SK-N-SH treated with all-trans-retinoic acid at 6 μM for 48 hours (cell line): ENCODE data around the gene MTAP.

Experiments
- ATAC-seq: fragments of 200-7000 bp; cut with Tn5 transposase; 3 replicates; pipeline ENCODE4 v1.9.1; 2020; ENCODE audit warnings: mild to moderate bottlenecking, moderate library complexity
- ARNTL ChIP-seq: fragments of 450-650 bp; formaldehyde crosslinking; IDR thresholded peaks from 2 replicates; pipeline ENCODE4 v1.5.0; 2020; ENCODE audit warnings: low read depth, mild to moderate bottlenecking, moderate library complexity, borderline replicate concordance
- BACH2 ChIP-seq: fragments of 250-450 bp; sonication (Bioruptor Pico); IDR thresholded peaks from 2 replicates; pipeline ENCODE4 v1.9.0; 2021; ENCODE audit warnings: mild to moderate bottlenecking, borderline replicate concordance
- ESRRG ChIP-seq: fragments of 250-450 bp; sonication (Bioruptor Pico); IDR thresholded peaks from 2 replicates; pipeline ENCODE4 v1.6.1; 2021; ENCODE audit warnings: mild to moderate bottlenecking
- GLIS3 ChIP-seq: fragments of 250-450 bp; sonication (Bioruptor Pico); IDR thresholded peaks from 2 replicates; pipeline ENCODE4 v1.5.0; 2020; ENCODE audit warnings: mild to moderate bottlenecking, moderate library complexity
- ISL1 ChIP-seq: fragments of 250-450 bp; sonication (Bioruptor Pico); IDR thresholded peaks from 2 replicates; pipeline ENCODE4 v2.1.2; 2022; ENCODE audit warnings: mild to moderate bottlenecking, moderate library complexity
- OSR1 ChIP-seq: fragments of 250-450 bp; sonication (Bioruptor Pico); IDR thresholded peaks from 2 replicates; pipeline ENCODE4 v1.8.0; 2022; ENCODE audit warnings: moderate library complexity, mild to moderate bottlenecking, inconsistent platforms
- PPARA ChIP-seq: fragments of 250-450 bp; sonication (Bioruptor Pico); IDR thresholded peaks from 2 replicates; pipeline ENCODE4 v1.5.0; 2020; ENCODE audit warnings: mild to moderate bottlenecking, borderline replicate concordance
- RARB ChIP-seq: fragments of 250-450 bp; sonication (Bioruptor Pico); IDR thresholded peaks from 2 replicates; pipeline ENCODE4 v1.8.0; 2021; ENCODE audit warnings: mild to moderate bottlenecking, moderate library complexity
- SNAI2 ChIP-seq: fragments of 250-450 bp; sonication (Bioruptor Pico); IDR thresholded peaks from 2 replicates; pipeline ENCODE4 v1.5.0; 2020; ENCODE audit warnings: mild to moderate bottlenecking, moderate library complexity
- TCF4 ChIP-seq: fragments of 250-450 bp; sonication (Bioruptor Pico); IDR thresholded peaks from 2 replicates; pipeline ENCODE4 v1.8.0; 2021; ENCODE audit warnings: mild to moderate bottlenecking, moderate library complexity, borderline replicate concordance
- TOX ChIP-seq: fragments of 250-450 bp; sonication (Bioruptor Pico); IDR thresholded peaks from 2 replicates; pipeline ENCODE4 v1.8.0; 2021; ENCODE audit warnings: mild to moderate bottlenecking, moderate library complexity, borderline replicate concordance
- ZC3H10 ChIP-seq: fragments of 250-450 bp; sonication (Bioruptor Pico); IDR thresholded peaks from 2 replicates; pipeline ENCODE4 v1.5.1; 2021; ENCODE audit warnings: mild to moderate bottlenecking, moderate library complexity
- ZFP3 ChIP-seq: fragments of 250-450 bp; sonication (Bioruptor Pico); IDR thresholded peaks from 2 replicates; pipeline ENCODE4 v1.5.0; 2020; ENCODE audit warnings: mild to moderate bottlenecking, moderate library complexity
- ZFP30 ChIP-seq: fragments of 450-650 bp; formaldehyde crosslinking; IDR thresholded peaks from 2 replicates; pipeline ENCODE4 v1.5.0; 2022; ENCODE audit warnings: mild to moderate bottlenecking, moderate library complexity
- ZNF565 ChIP-seq: fragments of 450-650 bp; formaldehyde crosslinking; conservative IDR thresholded peaks from 2 replicates; pipeline ENCODE4 v1.5.0; 2020; ENCODE audit warnings: low read depth, mild to moderate bottlenecking, moderate library complexity
- ZNF70 ChIP-seq: fragments of 450-650 bp; formaldehyde crosslinking; IDR thresholded peaks from 2 replicates; pipeline ENCODE4 v1.5.0; 2020; ENCODE audit warnings: mild to moderate bottlenecking, moderate library complexity
- ZNF8 ChIP-seq: fragments of 450-650 bp; formaldehyde crosslinking; IDR thresholded peaks from 2 replicates; pipeline ENCODE4 v1.5.0; 2020; ENCODE audit warnings: mild to moderate bottlenecking, moderate library complexity
- TF ChIP-seq, protein P1 (sequence below): fragments of 250-450 bp; sonication (Bioruptor Pico); IDR thresholded peaks from 2 replicates; pipeline ENCODE4 v1.8.0; 2020; ENCODE audit warnings: mild to moderate bottlenecking, moderate library complexity, borderline replicate concordance
- TF ChIP-seq, protein P2 (sequence below): fragments of 250-450 bp; sonication (Bioruptor Pico); IDR thresholded peaks from 2 replicates; pipeline ENCODE4 v1.5.1; 2020; ENCODE audit warnings: low read depth, mild to moderate bottlenecking, moderate library complexity
- TF ChIP-seq, protein P3 (sequence below): fragments of 250-450 bp; sonication (Bioruptor Pico); IDR thresholded peaks from 2 replicates; pipeline ENCODE4 v1.8.0; 2021; ENCODE audit warnings: low read depth, mild to moderate bottlenecking, moderate library complexity, borderline replicate concordance
- TF ChIP-seq, protein P4 (sequence below): fragments of 250-450 bp; sonication (Bioruptor Pico); IDR thresholded peaks from 2 replicates; pipeline ENCODE4 v1.5.0; 2020; ENCODE audit warnings: mild to moderate bottlenecking, moderate library complexity
- TF ChIP-seq, protein P5 (sequence below): fragments of 250-450 bp; sonication (Bioruptor Pico); IDR thresholded peaks from 2 replicates; pipeline ENCODE4 v1.5.1; 2021; ENCODE audit warnings: mild to moderate bottlenecking, moderate library complexity

Gene MTAP

DNA sequence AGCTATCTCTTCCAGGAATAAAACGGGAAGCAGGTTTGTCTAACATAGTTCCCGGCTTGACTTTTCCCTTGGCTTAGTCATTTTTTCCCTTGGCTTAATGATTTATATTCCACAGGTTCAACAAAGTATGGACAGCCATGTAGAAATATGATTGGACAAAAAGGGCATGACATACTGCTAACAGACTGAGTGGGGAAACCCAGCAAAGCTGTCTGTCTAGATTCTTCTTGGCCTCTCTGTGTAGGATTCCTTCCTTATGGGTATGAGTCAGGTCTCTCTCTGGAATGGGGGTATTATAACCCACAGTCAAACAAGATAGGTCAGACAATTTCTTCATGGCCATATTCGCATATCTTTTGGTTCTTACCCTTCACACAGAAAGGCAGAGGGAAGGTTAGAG, 5.7 kb upstream of the MTAP start:
- TF ChIP-seq TCF4 (CRISPR knock-in tag) (no peak), ZNF8 (CRISPR knock-in tag) (no peak), ISL1 (no peak), ZFP3 (CRISPR knock-in tag) (no peak), ESRRG (CRISPR knock-in tag) (no peak), SNAI2 (no peak), BACH2 (CRISPR knock-in tag) (no peak), GLIS3 (CRISPR knock-in tag) (no peak), PPARA (CRISPR knock-in tag) (no peak), ZNF565 (no peak), TOX (no peak), ZFP30 (CRISPR knock-in tag) (no peak), RARB (CRISPR knock-in tag) (no peak), ZNF70 (no peak), ARNTL (CRISPR knock-in tag) (no peak), ZC3H10 (CRISPR knock-in tag) (no peak)
- TF ChIP-seq, protein P1, sequence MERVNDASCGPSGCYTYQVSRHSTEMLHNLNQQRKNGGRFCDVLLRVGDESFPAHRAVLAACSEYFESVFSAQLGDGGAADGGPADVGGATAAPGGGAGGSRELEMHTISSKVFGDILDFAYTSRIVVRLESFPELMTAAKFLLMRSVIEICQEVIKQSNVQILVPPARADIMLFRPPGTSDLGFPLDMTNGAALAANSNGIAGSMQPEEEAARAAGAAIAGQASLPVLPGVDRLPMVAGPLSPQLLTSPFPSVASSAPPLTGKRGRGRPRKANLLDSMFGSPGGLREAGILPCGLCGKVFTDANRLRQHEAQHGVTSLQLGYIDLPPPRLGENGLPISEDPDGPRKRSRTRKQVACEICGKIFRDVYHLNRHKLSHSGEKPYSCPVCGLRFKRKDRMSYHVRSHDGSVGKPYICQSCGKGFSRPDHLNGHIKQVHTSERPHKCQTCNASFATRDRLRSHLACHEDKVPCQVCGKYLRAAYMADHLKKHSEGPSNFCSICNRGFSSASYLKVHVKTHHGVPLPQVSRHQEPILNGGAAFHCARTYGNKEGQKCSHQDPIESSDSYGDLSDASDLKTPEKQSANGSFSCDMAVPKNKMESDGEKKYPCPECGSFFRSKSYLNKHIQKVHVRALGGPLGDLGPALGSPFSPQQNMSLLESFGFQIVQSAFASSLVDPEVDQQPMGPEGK (CRISPR knock-in tag), result no peak
- TF ChIP-seq, protein P2, sequence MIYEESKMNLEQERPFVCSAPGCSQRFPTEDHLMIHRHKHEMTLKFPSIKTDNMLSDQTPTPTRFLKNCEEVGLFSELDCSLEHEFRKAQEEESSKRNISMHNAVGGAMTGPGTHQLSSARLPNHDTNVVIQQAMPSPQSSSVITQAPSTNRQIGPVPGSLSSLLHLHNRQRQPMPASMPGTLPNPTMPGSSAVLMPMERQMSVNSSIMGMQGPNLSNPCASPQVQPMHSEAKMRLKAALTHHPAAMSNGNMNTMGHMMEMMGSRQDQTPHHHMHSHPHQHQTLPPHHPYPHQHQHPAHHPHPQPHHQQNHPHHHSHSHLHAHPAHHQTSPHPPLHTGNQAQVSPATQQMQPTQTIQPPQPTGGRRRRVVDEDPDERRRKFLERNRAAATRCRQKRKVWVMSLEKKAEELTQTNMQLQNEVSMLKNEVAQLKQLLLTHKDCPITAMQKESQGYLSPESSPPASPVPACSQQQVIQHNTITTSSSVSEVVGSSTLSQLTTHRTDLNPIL, result no peak
- TF ChIP-seq, protein P3, sequence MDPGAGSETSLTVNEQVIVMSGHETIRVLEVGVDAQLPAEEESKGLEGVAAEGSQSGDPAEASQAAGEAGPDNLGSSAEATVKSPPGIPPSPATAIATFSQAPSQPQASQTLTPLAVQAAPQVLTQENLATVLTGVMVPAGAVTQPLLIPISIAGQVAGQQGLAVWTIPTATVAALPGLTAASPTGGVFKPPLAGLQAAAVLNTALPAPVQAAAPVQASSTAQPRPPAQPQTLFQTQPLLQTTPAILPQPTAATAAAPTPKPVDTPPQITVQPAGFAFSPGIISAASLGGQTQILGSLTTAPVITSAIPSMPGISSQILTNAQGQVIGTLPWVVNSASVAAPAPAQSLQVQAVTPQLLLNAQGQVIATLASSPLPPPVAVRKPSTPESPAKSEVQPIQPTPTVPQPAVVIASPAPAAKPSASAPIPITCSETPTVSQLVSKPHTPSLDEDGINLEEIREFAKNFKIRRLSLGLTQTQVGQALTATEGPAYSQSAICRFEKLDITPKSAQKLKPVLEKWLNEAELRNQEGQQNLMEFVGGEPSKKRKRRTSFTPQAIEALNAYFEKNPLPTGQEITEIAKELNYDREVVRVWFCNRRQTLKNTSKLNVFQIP, result no peak
- ATAC-seq, result no peak

DNA sequence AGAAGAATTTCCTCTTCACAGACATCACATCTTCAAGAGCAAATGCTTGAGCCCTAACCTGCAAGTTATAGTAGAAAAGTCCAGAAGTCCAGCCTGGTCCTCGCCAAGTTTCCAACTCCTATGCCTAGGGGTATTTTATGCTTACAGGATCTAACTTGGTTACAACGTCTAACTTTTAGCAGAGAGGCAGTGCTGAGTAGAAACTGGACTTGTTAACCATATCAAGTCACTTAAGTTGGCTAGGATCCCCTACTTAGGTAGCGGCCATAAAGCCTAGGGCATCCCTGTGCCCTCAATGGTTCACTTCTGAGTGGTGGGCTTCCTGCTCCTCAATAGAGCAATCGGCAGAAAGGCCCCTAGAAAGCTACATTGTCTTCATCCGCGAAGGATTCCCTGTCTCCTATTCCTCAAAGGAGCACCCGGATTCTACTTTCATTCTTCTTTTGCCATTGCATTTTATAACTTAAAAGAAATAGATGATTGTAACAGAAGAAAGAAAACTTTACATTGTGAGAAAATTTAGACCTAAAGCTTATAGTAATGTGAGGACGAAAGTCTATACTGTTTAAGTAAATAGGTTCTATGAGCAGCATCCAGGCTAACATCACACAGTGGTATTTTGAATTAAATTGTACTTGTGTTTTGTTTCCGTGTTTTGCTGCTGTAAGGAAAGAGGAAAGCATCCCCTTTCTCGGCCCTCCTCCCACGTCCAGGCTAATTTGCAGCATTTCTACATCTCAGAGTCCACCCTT, 1.3 kb upstream of the MTAP start:
- ATAC-seq, result no peak
- no peak for TF ChIP-seq ESRRG (CRISPR knock-in tag)
- no peak for TF ChIP-seq OSR1
- no peak for TF ChIP-seq ZFP3 (CRISPR knock-in tag)
- TF ChIP-seq, protein P2, result no peak
- no peak for TF ChIP-seq ZNF565
- no peak for TF ChIP-seq SNAI2
- no peak for TF ChIP-seq ZNF70
- TF ChIP-seq BACH2 (CRISPR knock-in tag), result no peak
- no peak for TF ChIP-seq ZFP30 (CRISPR knock-in tag)
- TF ChIP-seq ZNF8 (CRISPR knock-in tag), result no peak
- TF ChIP-seq, protein P4, sequence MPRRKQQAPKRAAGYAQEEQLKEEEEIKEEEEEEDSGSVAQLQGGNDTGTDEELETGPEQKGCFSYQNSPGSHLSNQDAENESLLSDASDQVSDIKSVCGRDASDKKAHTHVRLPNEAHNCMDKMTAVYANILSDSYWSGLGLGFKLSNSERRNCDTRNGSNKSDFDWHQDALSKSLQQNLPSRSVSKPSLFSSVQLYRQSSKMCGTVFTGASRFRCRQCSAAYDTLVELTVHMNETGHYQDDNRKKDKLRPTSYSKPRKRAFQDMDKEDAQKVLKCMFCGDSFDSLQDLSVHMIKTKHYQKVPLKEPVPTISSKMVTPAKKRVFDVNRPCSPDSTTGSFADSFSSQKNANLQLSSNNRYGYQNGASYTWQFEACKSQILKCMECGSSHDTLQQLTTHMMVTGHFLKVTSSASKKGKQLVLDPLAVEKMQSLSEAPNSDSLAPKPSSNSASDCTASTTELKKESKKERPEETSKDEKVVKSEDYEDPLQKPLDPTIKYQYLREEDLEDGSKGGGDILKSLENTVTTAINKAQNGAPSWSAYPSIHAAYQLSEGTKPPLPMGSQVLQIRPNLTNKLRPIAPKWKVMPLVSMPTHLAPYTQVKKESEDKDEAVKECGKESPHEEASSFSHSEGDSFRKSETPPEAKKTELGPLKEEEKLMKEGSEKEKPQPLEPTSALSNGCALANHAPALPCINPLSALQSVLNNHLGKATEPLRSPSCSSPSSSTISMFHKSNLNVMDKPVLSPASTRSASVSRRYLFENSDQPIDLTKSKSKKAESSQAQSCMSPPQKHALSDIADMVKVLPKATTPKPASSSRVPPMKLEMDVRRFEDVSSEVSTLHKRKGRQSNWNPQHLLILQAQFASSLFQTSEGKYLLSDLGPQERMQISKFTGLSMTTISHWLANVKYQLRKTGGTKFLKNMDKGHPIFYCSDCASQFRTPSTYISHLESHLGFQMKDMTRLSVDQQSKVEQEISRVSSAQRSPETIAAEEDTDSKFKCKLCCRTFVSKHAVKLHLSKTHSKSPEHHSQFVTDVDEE, result no peak

DNA sequence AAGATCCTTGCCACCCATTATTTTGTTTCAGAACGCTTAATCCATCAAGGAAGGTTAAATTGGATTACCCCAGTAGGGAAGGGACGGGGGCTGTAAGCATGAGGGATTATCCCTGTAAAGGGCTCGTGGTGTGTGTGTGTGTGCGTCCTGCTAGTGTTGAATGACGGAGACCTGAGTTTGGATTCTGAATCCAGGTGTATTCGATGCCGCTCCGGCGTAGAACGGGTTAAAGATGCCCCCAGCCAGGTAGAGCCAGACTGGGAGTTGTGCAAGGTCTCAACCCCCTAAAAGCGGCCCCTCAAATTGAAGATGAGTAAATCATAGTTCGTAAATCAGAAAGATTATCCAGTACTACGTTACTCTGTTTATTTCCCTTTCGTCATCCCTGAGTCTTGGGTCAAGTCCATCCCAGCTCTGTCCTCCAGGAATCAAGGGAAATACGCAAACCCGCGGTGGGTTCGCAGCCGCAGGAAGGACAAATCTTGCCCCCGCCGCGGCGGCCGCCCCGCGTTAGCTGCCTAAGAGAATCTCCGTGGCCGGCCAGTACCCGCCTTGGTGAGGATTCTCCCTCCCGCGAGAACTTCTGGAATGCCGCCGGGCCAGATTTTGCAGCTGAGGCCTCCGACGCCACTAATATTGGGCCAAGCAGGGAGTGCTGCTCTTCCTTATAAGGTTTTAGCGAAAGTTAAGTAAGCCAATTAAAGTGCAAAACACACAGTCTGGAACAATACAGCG, 586 bp upstream of the MTAP start:
- peak; percentile 70 for ATAC-seq
- TF ChIP-seq ZNF565 (no peak), ZC3H10 (CRISPR knock-in tag) (no peak), ESRRG (CRISPR knock-in tag) (no peak), ISL1 (no peak), TCF4 (CRISPR knock-in tag) (no peak), BACH2 (CRISPR knock-in tag) (no peak), PPARA (CRISPR knock-in tag) (no peak)
- TF ChIP-seq, protein P1 (CRISPR knock-in tag), result no peak
- TF ChIP-seq, protein P5, sequence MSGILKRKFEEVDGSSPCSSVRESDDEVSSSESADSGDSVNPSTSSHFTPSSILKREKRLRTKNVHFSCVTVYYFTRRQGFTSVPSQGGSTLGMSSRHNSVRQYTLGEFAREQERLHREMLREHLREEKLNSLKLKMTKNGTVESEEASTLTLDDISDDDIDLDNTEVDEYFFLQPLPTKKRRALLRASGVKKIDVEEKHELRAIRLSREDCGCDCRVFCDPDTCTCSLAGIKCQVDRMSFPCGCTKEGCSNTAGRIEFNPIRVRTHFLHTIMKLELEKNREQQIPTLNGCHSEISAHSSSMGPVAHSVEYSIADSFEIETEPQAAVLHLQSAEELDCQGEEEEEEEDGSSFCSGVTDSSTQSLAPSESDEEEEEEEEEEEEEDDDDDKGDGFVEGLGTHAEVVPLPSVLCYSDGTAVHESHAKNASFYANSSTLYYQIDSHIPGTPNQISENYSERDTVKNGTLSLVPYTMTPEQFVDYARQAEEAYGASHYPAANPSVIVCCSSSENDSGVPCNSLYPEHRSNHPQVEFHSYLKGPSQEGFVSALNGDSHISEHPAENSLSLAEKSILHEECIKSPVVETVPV (CRISPR knock-in tag), result no peak
- TF ChIP-seq, protein P3, result no peak
